Progenitor cell of endocrine pancreas (in vitro differentiated cells): Measurements from ENCODE around the gene EXOC6B. TPM values are rescaled to one million over a fixed set of nuclear protein-coding genes. Genes with fewer than 3 reads are reported as not detected.
"Not testable (repeated sequence)": the region's sequence is repeated elsewhere in the genome, so short reads cannot be mapped to it uniquely, and the experiment has no call there.

Experiments used
- DNase-seq: peaks from one replicate; pipeline ENCODE4 v3.0.0; 2021; ENCODE audit warnings: low spot score; ENCODE audit not compliant: unreplicated experiment
- H3K27ac Mint-ChIP-seq: 2 replicates; pipeline ENCODE4 v1.8.0; 2021; ENCODE audit warnings: mild to moderate bottlenecking, moderate library complexity, mixed read lengths
- H3K27me3 Mint-ChIP-seq: 2 replicates; pipeline ENCODE4 v1.8.0; 2021; ENCODE audit warnings: mixed read lengths
- H3K36me3 Mint-ChIP-seq: 2 replicates; pipeline ENCODE4 v1.8.0; 2022; ENCODE audit warnings: mixed read lengths; ENCODE audit not compliant: insufficient read depth
- H3K4me1 Mint-ChIP-seq: 2 replicates; pipeline ENCODE4 v1.8.0; 2021; ENCODE audit warnings: low read depth, mixed read lengths
- H3K4me3 Mint-ChIP-seq: 2 replicates; pipeline ENCODE4 v1.8.0; 2021; ENCODE audit warnings: low read depth, mild to moderate bottlenecking, moderate library complexity, mixed read lengths
- H3K9me3 Mint-ChIP-seq: 2 replicates; pipeline ENCODE4 v1.8.0; 2021; ENCODE audit warnings: low read depth, mixed read lengths
- total RNA-seq: library from RNA; stranded (reverse); gene quantifications from 2 replicates; pipeline ENCODE4 v1.2.1, GENCODE V29; 2021
- TF ChIP-seq, protein P1 (sequence below): fragments of 200-600 bp; sonication (generic); IDR thresholded peaks from one replicate; pipeline ENCODE4 v1.5.0; 2021; ENCODE audit warnings: antibody characterized with exemption, mild to moderate bottlenecking; ENCODE audit not compliant: unreplicated experiment

EXOC6B gene
- total RNA-seq, 1 donor from 2014 or later = 71.9 TPM

DNA sequence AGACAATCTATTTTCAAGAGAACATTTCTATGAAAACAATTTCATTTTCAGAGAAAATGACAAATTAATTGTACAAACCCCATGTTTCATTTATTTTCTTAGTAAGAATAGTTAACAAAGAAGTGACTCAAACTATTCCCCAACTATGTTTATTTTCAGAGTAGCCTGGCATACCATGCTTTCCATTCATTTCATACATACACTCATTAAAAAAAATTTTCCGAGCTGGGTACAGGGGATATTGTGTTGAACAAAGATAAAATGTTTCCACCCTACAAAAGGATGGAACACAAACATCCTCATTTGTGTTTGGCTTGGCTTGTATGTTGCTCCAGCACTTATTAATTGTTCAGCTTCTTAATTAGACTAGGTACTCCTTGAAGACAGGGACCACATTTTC is 331.4 kb downstream of the EXOC6B start:
- Mint-ChIP-seq H3K27me3 (no peaks in the 10 kb centered on the region), H3K9me3 (no peaks in the 10 kb centered on the region), H3K27ac (no peak overlapping the region), H3K36me3 (peaks cover 22% of the 10 kb centered on the region), H3K4me1 (peaks cover 1% of the 10 kb centered on the region), H3K4me3 (no peak overlapping the region)
- DNase-seq = no peak
- TF ChIP-seq, protein P1, sequence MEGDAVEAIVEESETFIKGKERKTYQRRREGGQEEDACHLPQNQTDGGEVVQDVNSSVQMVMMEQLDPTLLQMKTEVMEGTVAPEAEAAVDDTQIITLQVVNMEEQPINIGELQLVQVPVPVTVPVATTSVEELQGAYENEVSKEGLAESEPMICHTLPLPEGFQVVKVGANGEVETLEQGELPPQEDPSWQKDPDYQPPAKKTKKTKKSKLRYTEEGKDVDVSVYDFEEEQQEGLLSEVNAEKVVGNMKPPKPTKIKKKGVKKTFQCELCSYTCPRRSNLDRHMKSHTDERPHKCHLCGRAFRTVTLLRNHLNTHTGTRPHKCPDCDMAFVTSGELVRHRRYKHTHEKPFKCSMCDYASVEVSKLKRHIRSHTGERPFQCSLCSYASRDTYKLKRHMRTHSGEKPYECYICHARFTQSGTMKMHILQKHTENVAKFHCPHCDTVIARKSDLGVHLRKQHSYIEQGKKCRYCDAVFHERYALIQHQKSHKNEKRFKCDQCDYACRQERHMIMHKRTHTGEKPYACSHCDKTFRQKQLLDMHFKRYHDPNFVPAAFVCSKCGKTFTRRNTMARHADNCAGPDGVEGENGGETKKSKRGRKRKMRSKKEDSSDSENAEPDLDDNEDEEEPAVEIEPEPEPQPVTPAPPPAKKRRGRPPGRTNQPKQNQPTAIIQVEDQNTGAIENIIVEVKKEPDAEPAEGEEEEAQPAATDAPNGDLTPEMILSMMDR = no peak

DNA sequence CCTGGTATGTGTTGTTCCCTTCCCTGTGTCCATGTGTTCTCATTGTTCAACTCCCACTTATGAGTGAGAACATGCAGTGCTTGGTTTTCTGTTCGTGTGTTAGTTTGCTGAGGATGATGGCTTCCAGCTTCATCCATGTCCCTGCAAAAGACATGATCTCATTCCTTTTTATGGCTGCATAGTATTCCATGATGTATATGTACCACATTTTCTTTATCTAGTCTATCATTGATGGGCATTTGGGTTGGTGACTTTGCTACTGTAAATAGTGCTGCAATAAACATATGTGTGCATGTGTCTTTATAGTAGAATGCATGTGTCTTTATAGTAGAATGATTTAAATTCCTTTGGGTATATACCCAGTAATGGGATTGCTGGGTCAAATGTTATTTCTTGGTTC is 341.2 kb downstream of the EXOC6B start:
- peaks cover 17% of the 10 kb centered on the region for H3K9me3 Mint-ChIP-seq
- H3K36me3 Mint-ChIP-seq = peaks cover 51% of the 10 kb centered on the region
- not testable (repeated sequence) for DNase-seq, H3K4me1 Mint-ChIP-seq, H3K27me3 Mint-ChIP-seq, H3K4me3 Mint-ChIP-seq
- H3K27ac Mint-ChIP-seq = peak overlapping the region; percentile 85

DNA sequence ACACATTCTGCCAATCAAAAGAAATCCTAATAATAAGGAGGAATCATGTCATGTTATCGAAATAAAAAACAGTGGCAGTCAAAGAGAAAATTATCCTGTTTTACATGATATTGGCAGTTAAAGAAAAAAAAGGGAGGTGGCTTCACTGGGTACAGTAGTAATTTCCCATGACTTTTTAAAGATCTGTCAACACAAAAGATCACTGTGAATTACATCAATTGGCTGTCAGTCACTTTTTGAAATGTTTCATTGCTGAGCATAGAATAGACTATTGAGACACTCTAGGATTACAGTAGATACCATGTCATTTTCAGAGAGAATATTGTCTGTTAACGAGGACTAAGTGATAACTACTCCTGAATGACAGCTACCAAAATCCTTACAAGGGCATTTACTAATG is 342.5 kb downstream of the EXOC6B start:
- Mint-ChIP-seq H3K9me3 (peaks cover 14% of the 10 kb centered on the region), H3K27me3 (no peaks in the 10 kb centered on the region), H3K4me3 (no peak overlapping the region), H3K36me3 (peaks cover 50% of the 10 kb centered on the region), H3K4me1 (no peaks in the 10 kb centered on the region), H3K27ac (no peak overlapping the region)
- DNase-seq = no peak
- TF ChIP-seq, protein P1 = no peak

DNA sequence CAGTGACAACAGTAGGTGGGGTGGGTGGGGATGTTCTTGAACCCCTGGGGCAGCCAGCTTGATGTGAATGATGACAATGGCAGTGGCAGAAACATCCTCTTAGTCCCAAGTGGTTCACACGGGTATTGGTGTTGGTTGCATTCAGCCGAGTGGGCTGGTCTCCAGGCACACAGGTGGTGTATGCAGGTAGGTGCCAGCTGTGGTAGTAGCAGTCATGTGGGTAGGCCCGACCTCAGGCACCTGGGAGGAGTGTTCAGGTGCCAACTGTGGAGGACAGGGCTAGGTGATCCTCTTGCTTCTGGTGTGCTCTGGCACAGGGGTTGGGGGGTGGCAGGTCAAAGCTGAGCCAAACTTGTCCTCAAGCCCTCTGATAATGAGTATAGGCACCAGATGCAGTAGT is 350.6 kb downstream of the EXOC6B start:
- Mint-ChIP-seq H3K27ac (no peak overlapping the region), H3K4me3 (no peak overlapping the region), H3K9me3 (peaks cover 38% of the 10 kb centered on the region), H3K27me3 (no peaks in the 10 kb centered on the region), H3K36me3 (peaks cover 55% of the 10 kb centered on the region), H3K4me1 (no peaks in the 10 kb centered on the region)
- no peak for DNase-seq
- TF ChIP-seq, protein P1 = no peak

DNA sequence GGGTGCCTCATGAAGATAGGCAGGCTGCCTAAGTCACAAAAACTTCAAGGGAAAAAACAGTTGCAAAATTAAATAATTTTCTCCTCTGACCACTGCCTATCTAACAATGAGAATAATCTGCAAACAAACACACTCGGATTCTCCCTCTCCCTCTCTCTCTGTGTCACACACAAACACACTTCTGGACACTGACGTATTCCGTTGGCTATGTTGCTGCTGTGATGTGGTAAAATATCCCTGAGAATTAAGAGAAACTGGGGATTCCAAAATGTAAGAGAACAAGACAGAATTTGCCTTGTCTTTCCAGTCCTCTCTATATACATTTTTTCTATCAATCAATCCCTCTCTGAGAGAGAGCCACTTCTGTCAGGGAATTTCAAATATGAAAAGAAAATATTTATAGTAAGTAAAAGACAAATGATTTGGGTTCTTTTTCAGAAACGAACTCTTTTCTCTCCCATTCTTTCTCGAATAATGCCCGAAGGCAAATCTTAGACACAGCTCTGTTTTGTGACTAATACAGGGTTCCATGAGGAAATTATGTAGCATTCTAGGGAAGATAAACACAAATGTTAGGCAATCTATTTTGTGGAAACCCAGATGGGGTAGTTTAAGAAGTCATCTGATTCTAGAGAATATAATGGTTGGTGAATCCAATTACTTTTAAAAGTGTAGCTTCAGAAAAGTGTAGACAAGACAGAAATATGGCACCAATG is 367.9 kb downstream of the EXOC6B start:
- no peak for DNase-seq
- TF ChIP-seq, protein P1 = no peak
- no peak overlapping the region for H3K4me3 Mint-ChIP-seq
- H3K9me3 Mint-ChIP-seq = no peaks in the 10 kb centered on the region
- no peak overlapping the region for H3K27ac Mint-ChIP-seq
- H3K27me3 Mint-ChIP-seq = no peaks in the 10 kb centered on the region
- H3K36me3 Mint-ChIP-seq = peaks cover 7% of the 10 kb centered on the region
- H3K4me1 Mint-ChIP-seq = peaks cover 13% of the 10 kb centered on the region

DNA sequence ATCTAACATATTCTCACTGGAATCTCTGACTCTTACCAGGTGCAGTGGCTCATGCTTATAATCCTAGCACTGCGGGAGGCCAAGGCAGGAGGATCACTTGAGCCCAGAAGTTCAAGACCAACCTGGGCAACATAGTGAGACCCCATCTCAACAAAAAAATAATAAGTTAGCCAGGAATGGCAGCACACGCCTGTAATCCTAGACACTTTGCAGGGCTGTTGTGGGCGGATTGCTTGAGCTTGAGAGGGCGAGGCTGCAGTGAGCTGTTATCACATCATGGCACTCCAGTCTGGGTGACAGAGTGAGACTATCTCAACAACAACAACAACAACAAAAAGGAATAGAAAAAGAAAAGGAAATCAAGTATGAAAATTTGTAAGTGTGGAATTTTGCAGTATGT is 371.6 kb downstream of the EXOC6B start:
- peak overlapping the region; percentile 67 for H3K27ac Mint-ChIP-seq
- no peak overlapping the region for H3K4me3 Mint-ChIP-seq
- peaks cover 2% of the 10 kb centered on the region for H3K36me3 Mint-ChIP-seq
- no peaks in the 10 kb centered on the region for H3K27me3 Mint-ChIP-seq
- no peak for DNase-seq
- H3K4me1 Mint-ChIP-seq = peaks cover 13% of the 10 kb centered on the region
- TF ChIP-seq, protein P1 = no peak
- no peaks in the 10 kb centered on the region for H3K9me3 Mint-ChIP-seq
